Amniotic epithelial cell (primary cell): ENCODE results near the gene ECEL1.
"Not testable (repeated sequence)": the region's sequence is repeated elsewhere in the genome, so short reads cannot be mapped to it uniquely, and the experiment has no call there.

Source experiments
- DNase-seq: peaks from one replicate; pipeline ENCODE4 v3.0.0-alpha.2; 2010; ENCODE audit warnings: low read depth

Gene ECEL1

DNA sequence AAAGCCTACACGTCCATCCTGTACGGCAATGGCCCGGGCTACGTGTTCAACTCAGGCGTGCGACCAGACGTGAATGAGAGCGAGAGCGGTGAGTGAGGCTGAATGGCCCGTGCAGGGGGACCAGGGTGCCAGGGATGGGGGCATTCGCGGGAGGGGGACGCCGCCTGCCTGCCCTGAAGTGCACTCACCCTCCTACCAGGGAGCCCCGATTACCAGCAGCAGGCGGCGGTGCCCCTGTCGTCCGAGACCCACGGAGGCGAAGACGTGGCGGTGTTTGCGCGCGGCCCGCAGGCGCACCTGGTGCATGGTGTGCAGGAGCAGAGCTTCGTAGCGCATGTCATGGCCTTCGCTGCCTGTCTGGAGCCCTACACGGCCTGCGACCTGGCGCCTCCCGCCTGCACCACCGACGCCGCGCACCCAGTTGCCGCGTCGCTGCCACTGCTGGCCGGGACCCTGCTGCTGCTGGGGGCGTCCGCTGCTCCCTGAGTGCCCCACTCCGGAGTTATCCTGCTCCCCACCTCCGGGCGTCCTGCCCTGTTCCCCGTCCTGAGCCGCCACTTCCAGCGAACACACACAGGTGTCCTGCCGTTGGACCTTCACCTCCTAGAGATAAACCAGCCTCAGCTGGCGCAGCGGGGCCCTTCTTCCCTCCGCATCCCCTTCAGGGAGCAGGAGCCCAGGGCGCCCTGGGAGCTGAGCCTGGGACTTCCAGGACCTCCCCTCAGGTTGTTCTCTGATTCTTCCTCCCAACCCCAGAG, 28.8 kb downstream of the ECEL1 start:
- no peak for DNase-seq

DNA sequence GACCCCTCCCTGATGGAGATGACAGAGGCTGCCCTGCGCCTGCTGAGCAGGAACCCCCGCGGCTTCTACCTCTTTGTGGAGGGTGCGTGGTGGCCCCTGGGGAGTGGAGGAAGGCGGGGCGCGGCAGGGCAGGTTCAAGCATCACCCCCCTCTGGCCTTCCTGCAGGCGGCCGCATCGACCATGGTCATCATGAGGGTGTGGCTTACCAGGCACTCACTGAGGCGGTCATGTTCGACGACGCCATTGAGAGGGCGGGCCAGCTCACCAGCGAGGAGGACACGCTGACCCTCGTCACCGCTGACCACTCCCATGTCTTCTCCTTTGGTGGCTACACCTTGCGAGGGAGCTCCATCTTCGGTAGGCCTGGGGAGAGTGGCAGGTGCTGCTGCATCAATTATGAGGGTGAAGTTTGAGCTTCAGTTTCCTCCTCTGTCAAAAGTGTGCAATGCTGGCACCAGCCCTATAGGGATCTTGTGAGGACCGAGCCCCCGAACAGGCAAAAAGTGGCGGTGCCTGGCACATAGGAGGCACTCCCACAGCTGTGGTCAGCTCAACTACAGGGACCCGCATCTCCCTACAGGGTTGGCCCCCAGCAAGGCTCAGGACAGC, 29.5 kb downstream of the ECEL1 start:
- DNase-seq = no peak

DNA sequence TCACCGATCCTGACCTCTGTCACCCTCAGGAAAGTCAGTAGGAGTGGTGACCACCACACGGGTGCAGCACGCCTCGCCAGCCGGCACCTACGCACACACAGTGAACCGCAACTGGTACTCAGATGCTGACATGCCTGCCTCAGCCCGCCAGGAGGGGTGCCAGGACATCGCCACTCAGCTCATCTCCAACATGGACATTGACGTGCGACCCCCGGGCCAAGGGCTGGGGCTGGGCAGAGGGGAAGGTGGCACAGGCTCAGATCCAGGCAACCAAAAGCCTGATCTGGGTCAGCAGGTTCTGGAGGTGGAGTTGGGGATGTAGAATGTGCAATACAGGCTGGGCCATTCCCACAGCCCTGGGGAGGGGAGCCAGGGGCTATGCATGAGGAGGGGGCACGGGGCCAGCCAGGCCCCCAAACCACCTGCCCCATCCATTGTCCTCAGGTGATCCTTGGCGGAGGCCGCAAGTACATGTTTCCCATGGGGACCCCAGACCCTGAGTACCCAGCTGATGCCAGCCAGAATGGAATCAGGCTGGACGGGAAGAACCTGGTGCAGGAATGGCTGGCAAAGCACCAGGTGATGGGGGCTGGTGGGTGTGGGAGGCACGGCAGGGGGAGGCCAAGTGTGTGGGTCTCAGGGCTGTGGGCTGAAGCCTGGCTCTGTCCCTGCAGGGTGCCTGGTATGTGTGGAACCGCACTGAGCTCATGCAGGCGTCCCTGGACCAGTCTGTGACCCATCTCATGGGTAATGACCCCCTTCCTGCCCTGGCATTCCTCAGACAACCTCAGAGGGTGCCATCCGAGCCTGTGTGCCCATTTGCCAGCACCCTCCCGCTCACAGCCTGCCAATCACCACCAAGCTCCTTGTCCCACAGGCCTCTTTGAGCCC, 30.3 kb downstream of the ECEL1 start:
- no peak for DNase-seq

DNA sequence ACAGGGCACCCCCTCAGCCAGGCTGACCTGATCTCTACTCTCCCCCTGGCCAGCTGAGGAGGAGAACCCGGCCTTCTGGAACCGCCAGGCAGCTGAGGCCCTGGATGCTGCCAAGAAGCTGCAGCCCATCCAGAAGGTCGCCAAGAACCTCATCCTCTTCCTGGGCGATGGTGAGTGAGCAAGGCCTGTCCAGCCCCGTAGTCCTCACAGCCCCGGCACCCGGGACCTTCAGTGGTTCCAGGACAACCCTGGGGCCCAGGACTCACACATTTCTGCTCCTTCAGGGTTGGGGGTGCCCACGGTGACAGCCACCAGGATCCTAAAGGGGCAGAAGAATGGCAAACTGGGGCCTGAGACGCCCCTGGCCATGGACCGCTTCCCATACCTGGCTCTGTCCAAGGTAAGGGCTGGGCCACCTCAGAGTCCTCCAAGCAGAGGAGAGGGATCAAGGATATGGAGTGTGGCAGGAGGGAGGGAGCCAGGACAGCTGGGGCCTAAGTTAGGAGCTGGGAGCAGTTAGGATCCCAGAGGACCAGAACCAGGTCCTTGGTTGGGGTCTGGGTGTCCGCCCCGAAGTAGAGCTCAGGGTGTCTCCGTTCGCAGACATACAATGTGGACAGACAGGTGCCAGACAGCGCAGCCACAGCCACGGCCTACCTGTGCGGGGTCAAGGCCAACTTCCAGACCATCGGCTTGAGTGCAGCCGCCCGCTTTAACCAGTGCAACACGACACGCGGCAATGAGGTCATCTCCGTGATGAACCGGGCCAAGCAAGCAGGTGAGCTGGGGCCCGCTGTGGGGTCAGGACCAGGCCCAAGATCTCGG, 31.1 kb downstream of the ECEL1 start:
- no peak for DNase-seq

DNA sequence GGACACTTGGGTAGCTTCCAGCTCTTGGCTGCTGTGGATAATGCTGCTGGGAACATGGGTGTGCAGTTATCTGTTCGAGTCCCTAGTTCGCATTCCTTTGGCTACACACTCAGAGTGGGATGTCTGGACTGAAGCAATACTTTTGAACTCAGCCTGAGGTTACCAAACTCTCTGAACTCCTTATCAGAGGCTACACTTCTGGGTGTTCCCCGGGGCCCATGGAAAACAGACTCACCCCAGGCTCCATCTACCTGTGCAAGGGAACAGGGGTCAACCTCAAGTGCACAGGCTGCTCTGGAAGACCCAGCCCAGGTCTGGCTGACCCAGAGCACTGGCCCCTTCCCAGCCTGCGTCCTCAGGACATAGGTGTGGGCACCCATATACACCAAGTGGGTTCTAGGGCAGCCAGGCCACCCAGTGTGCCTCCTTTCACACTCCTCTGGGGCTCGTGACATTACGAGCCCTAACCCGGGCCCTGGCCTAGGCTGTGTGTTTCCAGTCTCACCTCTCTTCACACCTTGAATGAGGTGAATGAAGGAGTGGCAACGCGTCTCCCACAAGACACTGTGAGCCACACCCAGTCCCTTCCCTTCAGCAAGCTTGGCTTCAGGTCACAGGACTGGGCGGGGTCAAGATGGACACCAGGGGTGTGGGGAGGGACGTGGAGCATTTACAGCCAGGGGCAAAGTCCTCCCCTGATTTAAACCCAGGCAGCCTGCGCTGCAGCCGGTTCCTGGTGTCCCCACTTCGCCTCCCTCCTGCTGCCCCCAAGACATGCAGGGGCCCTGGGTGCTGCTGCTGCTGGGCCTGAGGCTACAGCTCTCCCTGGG, 32.0 kb downstream of the ECEL1 start, which contains the start of gene ALPI:
TSS of gene ALPI (plus strand) at position 728 of the 830 bp plus-strand sequence. CDS start at position 775, 47 bp downstream.
- DNase-seq = peak; percentile 42

DNA sequence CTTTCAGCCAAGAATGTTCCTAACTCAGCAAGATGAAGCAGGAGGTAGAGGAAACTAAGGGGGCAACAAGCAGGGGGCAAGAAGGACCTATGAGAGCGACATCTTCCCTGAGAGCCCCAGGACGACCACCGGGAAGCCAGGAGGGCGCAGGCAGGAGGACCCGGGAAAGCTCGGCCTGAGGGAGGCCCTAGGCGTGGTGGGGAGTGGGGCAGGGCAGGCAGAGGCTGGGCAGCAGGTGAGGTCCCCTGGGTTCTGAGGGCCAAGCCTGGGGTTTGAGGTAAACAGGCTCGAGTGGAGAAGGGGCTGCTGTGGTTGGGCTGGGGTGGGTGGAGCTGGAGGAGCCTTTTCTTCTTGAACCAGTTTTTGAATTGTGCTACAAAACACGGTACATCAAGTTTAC, 33.0 kb downstream of the ECEL1 start:
- DNase-seq = no peak

DNA sequence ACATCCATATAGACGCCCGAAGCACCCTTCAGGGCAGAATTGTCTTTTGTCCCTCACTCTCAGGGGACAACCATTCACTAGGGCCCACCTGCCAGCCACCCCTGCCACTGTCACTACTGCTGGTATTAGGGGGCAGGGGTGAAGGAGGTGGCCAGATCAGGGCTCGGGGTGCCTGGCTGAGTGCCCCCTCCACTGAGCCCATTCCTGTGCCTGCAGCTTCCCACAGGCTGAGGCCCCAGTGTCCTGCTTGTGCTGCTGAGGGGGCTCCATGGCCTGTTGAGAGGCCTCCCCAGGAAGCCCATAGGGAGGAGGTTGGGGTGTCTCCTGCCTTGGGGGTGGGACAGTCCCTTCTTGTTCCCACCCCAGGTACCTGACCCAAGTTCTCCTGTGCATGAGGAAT, 36.0 kb downstream of the ECEL1 start:
- not testable (repeated sequence) for DNase-seq

DNA sequence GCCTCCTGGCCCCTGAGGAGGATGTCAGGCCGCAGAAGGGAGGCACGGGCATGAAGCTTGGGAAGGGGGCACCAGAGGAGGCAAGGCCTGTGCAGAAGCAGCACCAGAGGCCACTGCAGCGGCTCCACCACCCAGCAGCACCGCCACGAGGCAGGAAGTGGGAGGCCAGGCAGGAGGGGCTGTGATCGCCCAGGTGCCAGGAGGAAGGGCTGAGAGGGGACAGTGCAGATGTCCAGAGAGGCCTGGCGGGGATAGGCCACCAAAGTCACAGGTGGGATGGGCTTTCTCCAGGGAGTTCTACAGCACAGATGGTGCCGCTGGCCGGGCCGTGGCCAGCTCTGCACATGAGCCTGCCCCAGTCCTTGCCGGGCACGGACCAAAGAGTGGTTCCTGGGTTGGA, 37.7 kb downstream of the ECEL1 start:
- DNase-seq = no peak

DNA sequence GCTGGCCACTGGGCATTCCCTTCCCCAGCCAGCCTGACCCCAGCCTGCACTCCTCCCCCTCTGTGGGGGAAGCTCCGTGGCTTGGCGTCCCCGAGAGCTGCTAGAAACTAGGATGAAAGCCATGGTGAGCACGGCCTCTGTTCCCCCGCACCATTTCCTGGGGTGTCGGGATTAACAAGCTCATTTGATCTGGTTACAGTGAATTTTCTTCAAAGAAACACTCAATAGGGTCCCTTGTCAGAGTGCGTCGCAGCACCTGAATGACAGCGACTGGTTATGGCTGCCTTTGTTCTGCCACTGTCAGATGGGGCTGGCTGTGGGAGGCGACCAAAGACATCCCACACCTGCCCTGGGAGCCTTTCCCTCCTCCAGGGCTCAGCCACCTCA, 39.3 kb downstream of the ECEL1 start:
- no peak for DNase-seq

DNA sequence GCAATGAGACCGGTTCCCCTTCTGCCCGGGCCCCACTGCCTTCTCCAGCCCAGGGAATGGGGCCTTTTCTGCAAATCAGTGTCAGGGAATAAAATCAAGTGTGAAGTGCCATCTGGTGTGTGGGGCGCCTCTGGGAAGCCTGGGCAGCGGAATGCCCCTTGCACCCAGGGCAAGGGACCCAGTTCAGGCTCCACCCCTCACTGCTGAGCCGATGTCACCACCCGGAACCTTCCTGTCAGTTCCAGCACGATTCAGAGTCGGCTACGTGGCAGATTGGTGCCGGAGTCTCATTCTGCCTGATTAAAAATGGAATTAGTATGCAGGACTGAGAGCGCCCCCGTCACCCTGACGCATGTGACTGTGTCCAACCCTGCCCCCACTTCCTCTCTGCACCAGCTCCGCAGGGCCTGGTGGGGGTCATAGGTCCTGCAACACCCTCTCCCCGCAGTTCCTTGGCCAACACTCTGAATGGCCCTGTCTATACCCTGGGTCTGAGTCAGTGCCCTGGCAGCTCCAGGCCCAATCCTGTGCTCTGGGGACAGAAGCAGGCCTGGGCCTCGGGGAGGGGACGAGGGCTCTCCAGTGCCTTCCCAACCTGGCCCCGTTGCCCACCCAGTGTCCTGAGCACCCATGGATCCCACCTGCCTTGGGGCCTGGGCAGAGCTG, 39.9 kb downstream of the ECEL1 start:
- no peak for DNase-seq

DNA sequence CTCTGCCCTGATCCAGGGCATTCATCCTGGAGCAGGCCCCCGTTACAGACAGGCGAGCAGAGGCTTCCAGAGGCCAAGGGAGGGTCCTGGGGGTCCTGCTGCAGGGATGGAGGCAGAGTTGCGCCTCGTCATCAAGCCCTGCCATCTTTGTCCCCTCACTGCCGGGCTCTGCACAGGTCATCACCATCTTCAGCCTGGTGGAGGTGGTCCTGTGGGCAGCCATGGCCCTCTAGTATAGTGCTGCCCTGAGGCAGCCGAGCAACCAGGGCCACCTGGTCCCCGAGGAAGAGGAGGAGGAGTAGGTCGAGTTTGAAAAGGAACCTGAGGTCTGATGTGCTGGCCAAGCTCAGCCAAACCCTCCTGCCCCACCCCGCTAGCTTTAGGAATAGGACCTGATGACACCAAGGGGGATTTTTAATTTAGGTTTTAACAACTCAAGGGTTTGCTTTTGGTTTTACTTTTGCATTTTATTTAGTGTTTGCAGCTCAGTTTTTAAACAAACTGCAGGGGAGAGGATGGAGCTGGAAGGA, 40.5 kb downstream of the ECEL1 start:
- no peak for DNase-seq

DNA sequence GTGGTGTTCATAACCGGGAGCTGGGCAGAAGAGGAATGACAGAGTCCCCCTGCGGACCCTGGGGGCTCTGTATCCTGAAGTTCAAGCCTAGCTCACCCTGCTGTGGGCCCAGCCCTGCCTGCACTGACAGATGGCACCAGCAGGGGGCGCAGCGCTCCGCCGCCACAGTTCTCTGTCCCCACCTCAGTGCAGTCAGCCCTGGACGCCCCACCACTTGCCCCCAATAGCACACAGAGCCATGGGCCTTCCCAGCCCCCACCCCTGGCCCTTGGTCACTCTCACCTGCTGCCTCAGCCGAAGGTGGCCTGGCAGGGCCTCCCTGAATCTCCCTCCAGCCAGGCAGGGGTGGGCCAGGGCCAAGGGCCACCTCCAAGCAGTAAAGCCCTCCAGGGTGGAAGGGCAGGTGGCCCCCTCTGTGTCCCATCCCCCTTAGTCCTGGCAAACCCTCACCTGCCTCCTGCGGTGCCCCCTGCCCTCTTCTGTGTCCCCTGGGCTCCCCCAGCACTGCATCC, 41.3 kb downstream of the ECEL1 start:
- not testable (repeated sequence) for DNase-seq

DNA sequence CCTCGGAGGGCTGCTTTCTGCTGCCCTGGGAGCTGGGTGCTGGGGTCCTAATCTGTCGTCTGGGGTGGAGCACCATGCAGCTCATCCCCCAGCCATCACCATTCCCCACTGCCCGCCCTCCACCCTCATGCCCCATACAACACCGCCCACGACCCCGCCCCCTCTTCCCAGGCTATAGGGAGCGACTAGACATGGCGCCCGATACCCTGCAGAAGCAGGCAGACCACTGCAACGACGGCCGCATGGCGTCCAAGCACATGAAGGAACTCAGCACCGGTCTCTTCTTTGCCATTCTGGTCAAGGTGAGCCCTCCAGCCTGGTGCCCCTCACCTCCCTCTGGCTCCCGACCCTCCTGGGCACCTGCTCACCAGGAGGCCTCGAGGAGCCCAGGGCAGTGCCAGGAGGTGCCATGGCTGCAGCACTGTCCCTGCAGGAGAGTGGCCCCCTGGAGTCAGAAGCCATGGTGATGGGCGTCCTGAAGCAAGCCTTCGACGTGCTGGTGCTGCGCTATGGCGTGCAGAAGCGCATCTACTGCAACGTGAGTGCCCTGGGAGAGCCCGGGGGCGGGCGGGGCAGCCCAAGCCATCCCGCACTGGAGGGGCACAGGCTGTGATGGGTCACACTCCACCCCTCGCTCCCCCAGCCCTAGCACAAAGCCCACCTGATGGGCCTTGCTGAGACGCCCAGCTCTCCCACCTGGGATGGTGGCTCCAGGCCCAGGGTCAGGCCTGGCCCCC, 42.3 kb downstream of the ECEL1 start:
- not testable (repeated sequence) for DNase-seq

DNA sequence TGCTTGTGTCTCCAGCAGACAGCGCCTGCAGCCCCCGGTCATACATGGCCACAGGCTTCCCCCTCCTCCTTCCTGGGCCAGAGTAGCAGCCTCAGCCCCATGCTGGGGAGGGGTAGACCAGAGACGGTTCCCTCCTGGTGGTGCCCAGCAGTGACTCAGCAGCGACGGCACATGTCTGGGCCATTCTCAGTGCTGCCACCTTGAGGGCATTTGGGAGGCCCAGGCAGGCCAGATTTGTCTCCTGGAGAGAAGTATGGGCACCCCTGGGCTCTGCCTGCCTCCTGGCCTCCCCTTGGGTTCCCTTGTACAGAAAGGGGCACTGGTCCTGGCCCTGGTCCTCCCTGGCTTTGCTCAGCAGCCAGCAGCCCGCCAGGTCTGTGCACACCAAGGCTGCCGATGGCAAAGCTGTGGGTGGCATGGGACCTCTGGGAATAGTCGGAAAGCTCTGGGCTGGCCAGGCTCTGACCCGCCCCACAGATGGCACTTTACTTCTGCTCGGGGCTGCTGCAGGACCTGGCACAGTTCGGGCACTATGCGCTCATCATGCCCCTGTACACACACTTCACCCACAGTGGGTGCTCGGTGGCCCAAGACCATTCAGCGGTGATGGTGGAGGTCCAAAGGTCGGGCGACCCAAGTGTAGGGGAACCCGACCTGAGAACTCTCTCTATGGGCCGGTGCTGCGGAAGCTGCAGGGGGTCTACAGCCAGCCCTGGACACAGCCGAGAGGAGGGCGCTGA, 43.1 kb downstream of the ECEL1 start:
- peak; percentile 51 for DNase-seq

DNA sequence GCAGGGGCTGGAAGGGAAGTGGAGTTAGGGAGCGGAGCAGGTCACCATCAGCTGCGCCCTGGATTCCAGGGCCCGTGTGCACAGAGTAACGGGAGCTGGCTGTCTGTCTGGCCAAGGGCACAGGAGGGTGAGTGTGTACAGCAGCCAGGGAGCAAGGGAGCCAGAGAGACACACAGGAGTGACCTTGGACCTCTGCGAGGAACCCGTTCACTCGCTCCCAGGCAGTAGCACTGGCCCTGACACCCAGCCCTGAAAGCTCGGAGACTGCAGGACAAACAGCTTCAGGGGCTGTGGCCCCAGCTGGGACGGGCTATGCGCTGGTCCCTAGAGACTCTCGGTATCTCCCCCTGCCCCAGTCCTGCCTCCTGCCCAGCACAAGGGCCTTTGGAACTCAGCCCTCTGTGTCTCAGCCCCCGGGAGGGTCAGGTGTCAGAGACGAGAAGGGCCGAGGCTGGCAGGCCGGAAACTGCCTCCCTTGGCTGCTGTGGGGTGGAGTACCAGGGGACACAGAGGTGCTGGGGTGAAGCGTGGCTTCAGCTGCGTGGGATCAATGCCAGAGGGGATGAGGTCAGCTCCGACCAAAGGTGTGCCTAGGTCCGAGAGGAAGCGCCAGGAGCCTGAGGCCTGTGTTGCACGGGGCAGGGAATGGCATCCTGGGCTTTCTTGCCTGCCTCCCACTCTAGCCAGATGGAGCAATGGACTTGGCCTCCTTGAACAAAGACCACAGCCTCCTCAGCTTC, 43.8 kb downstream of the ECEL1 start:
- DNase-seq = not testable (repeated sequence)

DNA sequence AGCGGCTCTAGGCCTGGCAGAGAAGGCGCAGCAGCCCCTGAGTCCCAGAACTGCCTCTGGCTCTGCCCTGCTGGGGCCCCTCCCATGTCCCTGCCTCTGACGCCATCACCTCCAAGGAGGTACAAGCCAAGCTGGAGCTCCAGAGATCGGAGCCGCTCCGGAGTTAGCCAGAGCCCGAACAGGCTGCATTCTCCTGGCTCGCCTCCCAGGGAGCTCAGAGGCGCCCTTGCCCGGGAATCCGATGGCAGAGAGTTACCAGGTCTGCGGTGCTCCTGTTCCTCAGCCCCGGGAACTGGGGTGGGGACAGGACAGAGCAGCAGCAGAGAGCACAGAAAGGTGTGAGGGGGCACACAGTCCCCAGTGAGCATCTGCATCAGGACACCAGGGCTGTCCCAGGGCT, 44.6 kb downstream of the ECEL1 start:
- not testable (repeated sequence) for DNase-seq

DNA sequence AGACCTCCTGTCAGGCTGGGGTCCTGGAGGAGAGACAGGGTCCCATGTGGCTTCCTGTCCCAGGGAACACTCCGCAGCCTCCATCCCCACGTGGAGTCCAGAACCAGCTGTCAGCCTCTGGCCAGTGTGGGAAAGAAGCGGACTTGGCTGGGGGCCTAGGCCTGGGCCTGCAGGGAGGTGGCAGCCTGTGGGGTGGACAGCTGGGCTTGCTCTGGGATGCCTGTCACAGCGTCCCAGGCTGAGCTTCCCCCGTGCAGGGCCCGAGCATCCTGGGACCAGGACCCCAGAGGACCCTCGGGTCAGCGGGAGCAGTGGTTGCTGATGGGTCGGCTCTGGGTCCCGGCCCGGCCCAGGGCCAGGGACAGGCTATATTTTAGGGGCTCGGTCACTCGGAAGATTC, 45.2 kb downstream of the ECEL1 start:
- not testable (repeated sequence) for DNase-seq

DNA sequence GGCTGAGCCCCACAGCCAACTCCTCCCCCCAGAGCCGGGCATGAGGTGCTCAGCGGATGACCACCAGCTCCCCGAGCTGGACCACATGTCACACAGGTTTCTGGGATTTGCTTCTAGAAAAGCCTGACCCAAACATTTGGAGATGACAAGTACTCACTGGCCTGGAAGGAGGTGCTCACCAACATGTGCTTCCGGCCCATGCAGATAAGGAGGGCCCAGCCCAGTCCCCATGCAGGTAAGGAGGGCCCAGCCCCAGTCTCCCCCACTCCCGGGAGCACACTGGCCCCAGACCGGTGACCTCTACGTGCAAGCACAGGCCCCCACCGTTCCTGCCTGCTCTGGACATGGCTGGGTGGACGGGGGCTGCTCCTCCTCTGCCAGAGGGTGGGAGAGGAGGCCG, 45.7 kb downstream of the ECEL1 start:
- DNase-seq = not testable (repeated sequence)
